Breast epithelium (tissue), 3 donors: ENCODE data around the gene FNDC11.

ENCODE experiments used
- CTCF ChIP-seq, 3 donors: fragments of 450-650 bp; IDR thresholded peaks; one replicate each; pipeline ENCODE4 v1.5.1; 2016 to 2017; ENCODE audit warnings: antibody characterized with exemption in 3 of 3, mild to moderate bottlenecking in 3 of 3, moderate library complexity in 3 of 3
- POLR2A ChIP-seq: fragments of 450-650 bp; IDR thresholded peaks from one replicate; pipeline ENCODE4 v1.6.1; 2016; ENCODE audit warnings: antibody characterized with exemption, mild to moderate bottlenecking, moderate library complexity
- POLR2AphosphoS5 ChIP-seq, 3 donors: sonication (generic); formaldehyde crosslinking; IDR thresholded peaks; one replicate each; pipeline ENCODE4 v1.6.1; 2017; ENCODE audit warnings: antibody characterized with exemption in 3 of 3

GRCh38 chr20:63595416-63596127 is 41.6 kb downstream of the FNDC11 start:
- no peak for TF ChIP-seq CTCF (IDR thresholded peaks at IDR 0.05)
- TF ChIP-seq POLR2AphosphoS5 (IDR thresholded peaks at IDR 0.05) = no peak
- TF ChIP-seq POLR2A = no peak
